ENCODE measurements around the gene SIVA1.
A peak's percentile ranks its signal among the peaks of the same experiment; 100 is the strongest.

The SIVA1 gene

GRCh38 chr14:104806625-104807465, 53.9 kb downstream of the SIVA1 start:
- Histone ChIP-seq H3K4me3 (ENCODE audit: low read depth, low read length) (no peak overlapping the region), H3K36me3 (ENCODE audit: control insufficient read depth in 2 of 2, insufficient read depth in 1 of 2, low read length in 2 of 2) (no peaks in the 10 kb centered on the region), H3K27ac (ENCODE audit: extremely low read depth, low read depth, low read length) (no peak overlapping the region), H3K4me1 (ENCODE audit: control insufficient read depth, insufficient read depth, low read length) (peaks cover 5% of the 10 kb centered on the region), H3K9me3 (ENCODE audit: control insufficient read depth, insufficient read depth, low read depth, low read length) (no peaks in the 10 kb centered on the region)
- ChIA-PET CTCF (no interaction called here), POLR2A (no interaction called here)
- no peak for TF ChIP-seq ZNF473 (tag by site-specific recombination; IDR thresholded peaks at IDR 0.05)
- peak; percentile 34; the same call in 1 of the 2 replicates for TF ChIP-seq ZNF513 (tag by site-specific recombination; IDR thresholded peaks at IDR 0.05)
- no peak for TF ChIP-seq PRDM1 (tag by site-specific recombination; IDR thresholded peaks at IDR 0.05)
- no peak for TF ChIP-seq KLF7 (tag by site-specific recombination; IDR thresholded peaks at IDR 0.05; ENCODE audit: borderline replicate concordance)

- no peak for TF ChIP-seq ZNF548 (tag by site-specific recombination; IDR thresholded peaks at IDR 0.05)
- no peak for TF ChIP-seq SETDB1 (IDR thresholded peaks at IDR 0.05; ENCODE audit: insufficient read length, low read length)
- no peak for TF ChIP-seq ZFP69B (tag by site-specific recombination; IDR thresholded peaks at IDR 0.05)
- TF ChIP-seq ZNF184 (tag by site-specific recombination; IDR thresholded peaks at IDR 0.05): no peak
- TF ChIP-seq KLF1 (tag by site-specific recombination; IDR thresholded peaks at IDR 0.05): no peak
- TF ChIP-seq ZNF837 (tag by site-specific recombination; IDR thresholded peaks at IDR 0.05): no peak
- no peak for TF ChIP-seq ZFP41 (tag by site-specific recombination; IDR thresholded peaks at IDR 0.05; ENCODE audit: borderline replicate concordance)
- no peak for TF ChIP-seq ZNF670 (tag by site-specific recombination; IDR thresholded peaks at IDR 0.05; ENCODE audit: low read depth)
- H3K4me1 ChIP-seq (ENCODE audit: control insufficient read depth, insufficient read depth, low read length): peaks cover 5% of the 10 kb centered on the region
- no peak overlapping the region for H3K27ac ChIP-seq (ENCODE audit: extremely low read depth, low read depth, low read length)
- H3K9me3 ChIP-seq (ENCODE audit: control insufficient read depth, insufficient read depth, low read depth, low read length): no peaks in the 10 kb centered on the region
- H3K36me3 ChIP-seq (ENCODE audit: control insufficient read depth in 2 of 2, insufficient read depth in 1 of 2, low read length in 2 of 2): no peaks in the 10 kb centered on the region
- no peak overlapping the region for H3K4me3 ChIP-seq (ENCODE audit: low read depth, low read length)
- ChIA-PET CTCF (no interaction called here), POLR2A (interaction anchor here (0.7 kb wide), 1 partner anchor 12 kb away, joined by 8 read pairs; no protein-coding TSS in a partner anchor)
These were observed 55.5 kb downstream of the SIVA1 start for GRCh38 chr14:104808456-104808855.
